ENCODE data around the gene EMC9.

The EMC9 gene

DNA sequence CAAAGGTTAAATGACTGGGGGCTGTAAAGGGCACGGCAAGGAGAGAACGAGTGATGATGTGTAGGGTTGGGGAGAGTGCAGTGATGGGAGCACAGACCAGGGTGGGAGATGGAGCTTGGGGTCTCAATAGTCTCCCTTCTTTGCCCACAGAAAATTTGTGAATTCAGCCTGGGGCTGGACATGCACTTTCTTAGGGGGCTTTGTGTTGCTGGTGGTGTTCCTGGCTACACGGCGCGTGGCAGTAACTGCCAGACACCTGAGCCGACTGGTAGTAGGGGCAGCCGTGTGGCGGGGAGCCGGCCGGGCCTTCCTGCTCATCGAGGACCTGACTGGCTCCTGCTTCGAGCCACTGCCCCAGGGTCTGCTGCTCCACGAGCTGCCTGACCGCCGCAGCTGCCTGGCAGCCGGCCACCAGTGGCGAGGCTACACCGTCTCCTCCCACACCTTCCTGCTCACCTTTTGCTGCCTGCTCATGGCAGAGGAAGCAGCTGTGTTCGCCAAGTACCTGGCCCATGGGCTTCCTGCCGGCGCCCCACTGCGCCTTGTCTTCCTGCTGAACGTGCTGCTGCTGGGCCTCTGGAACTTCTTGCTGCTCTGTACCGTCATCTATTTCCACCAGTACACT lies 9.2 kb downstream of the EMC9 start:
- no peak for TF ChIP-seq CTCF (IDR thresholded peaks at IDR 0.05; ENCODE audit: low read depth, low read length, missing control alignments)
- no peak overlapping the region for H3K4me3 ChIP-seq (ENCODE audit: low read depth, low read length)
- no peak for DNase-seq (ENCODE audit: low read depth)
- in situ Hi-C loops (cut with HindIII; ENCODE audit: low sequenced_read_pairs): no loop called here

DNA sequence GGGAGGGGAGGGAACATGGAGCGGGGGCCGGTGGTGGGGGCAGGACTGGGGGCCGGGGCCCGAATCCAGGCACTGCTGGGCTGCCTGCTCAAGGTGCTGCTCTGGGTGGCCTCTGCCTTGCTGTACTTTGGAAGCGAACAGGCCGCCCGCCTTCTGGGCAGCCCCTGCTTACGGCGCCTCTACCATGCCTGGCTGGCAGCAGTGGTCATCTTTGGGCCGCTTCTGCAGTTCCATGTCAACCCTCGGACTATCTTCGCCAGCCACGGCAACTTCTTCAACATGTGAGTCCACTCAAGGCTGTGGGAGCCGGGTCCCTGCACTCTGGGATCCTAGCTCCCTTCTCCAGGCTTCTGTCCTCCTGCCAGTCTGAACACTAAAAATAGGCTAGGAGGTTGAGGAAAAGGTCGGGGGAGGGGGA lies 9.8 kb downstream of the EMC9 start:
- TF ChIP-seq CTCF (IDR thresholded peaks at IDR 0.05; ENCODE audit: low read depth, low read length, missing control alignments): no peak
- in situ Hi-C loops (cut with HindIII; ENCODE audit: low sequenced_read_pairs): no loop called here
- no peak for DNase-seq (ENCODE audit: low read depth)

GRCh38 chr14:24130717-24131548 lies 10.5 kb downstream of the EMC9 start:
- in situ Hi-C loops (cut with HindIII; ENCODE audit: low sequenced_read_pairs): no loop called here
- no peak for DNase-seq (ENCODE audit: low read depth)
- no peak overlapping the region for H3K4me3 ChIP-seq (ENCODE audit: low read depth, low read length)
- no peak for TF ChIP-seq CTCF (IDR thresholded peaks at IDR 0.05; ENCODE audit: low read depth, low read length, missing control alignments)

More for the DNA sequence above, 9.8 kb downstream of the EMC9 start:
- no peak overlapping the region for H3K4me3 ChIP-seq (ENCODE audit: low read depth, low read length)

GRCh38 chr14:24130380-24130716 lies 11.0 kb downstream of the EMC9 start, which contains the start of gene FITM1:
Gene FITM1, plus strand, starts transcription at chr14:24130659. Its CDS starts 905 bp downstream, at chr14:24131564.
- no peak for TF ChIP-seq CTCF (IDR thresholded peaks at IDR 0.05; ENCODE audit: low read depth, low read length, missing control alignments)
- in situ Hi-C loops (cut with HindIII; ENCODE audit: low sequenced_read_pairs): no loop called here

DNA sequence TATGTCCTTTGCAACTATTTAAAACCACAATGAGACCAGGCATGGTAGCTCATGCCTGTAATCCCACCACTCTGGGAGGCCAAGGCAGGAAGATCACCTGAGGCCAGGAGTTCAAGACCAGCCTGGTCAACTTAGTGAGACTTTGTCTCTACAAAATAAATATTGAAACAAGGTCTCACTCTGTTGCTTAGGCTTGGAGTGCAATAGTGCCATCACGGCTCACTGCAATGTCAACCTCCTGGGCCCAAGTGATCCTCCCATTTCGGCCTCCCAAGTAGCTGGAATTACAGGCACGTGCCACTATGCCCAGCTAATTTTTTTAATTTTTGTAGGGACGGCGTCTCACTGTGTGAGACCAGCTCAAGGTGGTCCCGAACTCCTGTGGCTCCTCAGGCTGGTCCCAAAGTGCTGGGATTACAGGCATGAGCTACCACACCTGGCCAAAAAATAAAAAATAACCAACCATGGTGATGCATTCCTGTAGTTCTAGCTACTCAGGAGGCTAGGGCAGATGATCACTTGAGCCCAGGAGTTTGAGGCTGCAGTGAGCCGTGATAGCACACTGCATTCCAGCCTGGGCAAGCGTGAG lies 11.9 kb downstream of the EMC9 start:
- no peak for DNase-seq (ENCODE audit: low read depth)
- in situ Hi-C loops (cut with HindIII; ENCODE audit: low sequenced_read_pairs): no loop called here
- TF ChIP-seq CTCF (IDR thresholded peaks at IDR 0.05; ENCODE audit: low read depth, low read length, missing control alignments): no peak
- H3K4me3 ChIP-seq (ENCODE audit: low read depth, low read length): no peak overlapping the region

More at GRCh38 chr14:24130380-24130716, 11.0 kb downstream of the EMC9 start, which contains the start of gene FITM1:
- no peak for DNase-seq (ENCODE audit: low read depth)
- H3K4me3 ChIP-seq (ENCODE audit: low read depth, low read length): no peak within 1 kb of the TSS

DNA sequence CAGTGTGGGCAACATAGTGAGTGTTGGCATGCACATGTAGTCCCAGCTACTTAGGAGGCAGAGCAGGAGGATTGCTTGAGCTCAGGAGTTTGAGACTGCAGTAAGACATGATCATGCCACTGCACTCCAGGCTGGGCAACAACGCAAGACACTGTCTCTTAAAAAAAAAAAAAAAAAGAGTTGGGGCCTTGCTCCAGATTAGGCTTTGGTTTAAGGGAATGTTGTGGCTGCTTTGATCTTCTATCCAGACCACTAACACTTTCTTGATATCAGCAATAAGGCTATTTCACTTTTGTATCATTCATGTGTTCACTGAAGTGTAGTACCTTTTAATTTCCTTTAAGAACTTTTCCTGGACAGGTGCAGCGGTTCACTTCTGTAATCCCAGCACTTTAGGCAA lies 13.7 kb downstream of the EMC9 start:
- no peak overlapping the region for H3K4me3 ChIP-seq (ENCODE audit: low read depth, low read length)
- DNase-seq (ENCODE audit: low read depth): no peak
- TF ChIP-seq CTCF (IDR thresholded peaks at IDR 0.05; ENCODE audit: low read depth, low read length, missing control alignments): no peak
- in situ Hi-C loops (cut with HindIII; ENCODE audit: low sequenced_read_pairs): no loop called here

All from astrocyte of the cerebellum (primary cell).